IPS-18c (cell line): ENCODE results near the gene SETD3.

ENCODE experiments used
- H3K4me3 ChIP-seq: 2 replicates; pipeline ENCODE4 v1.7.0; 2013; ENCODE audit warnings: low read depth, mild to moderate bottlenecking, low read length, moderate library complexity; ENCODE audit not compliant: insufficient read depth
- H3K9me3 ChIP-seq: one replicate; pipeline ENCODE4 v1.6.1; 2013; ENCODE audit warnings: mild to moderate bottlenecking, low read length, moderate library complexity; ENCODE audit not compliant: control insufficient read depth, insufficient read depth

Gene SETD3

GRCh38 chr14:99378782-99379214 lies 101.9 kb downstream of the SETD3 start:
- no peak overlapping the region for H3K4me3 ChIP-seq
- no peaks in the 10 kb centered on the region for H3K9me3 ChIP-seq

- Histone ChIP-seq H3K9me3 (no peaks in the 10 kb centered on the region), H3K4me3 (no peak overlapping the region)
These were observed 102.7 kb downstream of the SETD3 start for GRCh38 chr14:99377951-99378350.

GRCh38 chr14:99374964-99375363 lies 105.7 kb downstream of the SETD3 start:
- Histone ChIP-seq H3K4me3 (no peak overlapping the region), H3K9me3 (no peaks in the 10 kb centered on the region)

GRCh38 chr14:99363616-99364290 lies 116.9 kb downstream of the SETD3 start:
- Histone ChIP-seq H3K4me3 (no peak overlapping the region), H3K9me3 (no peaks in the 10 kb centered on the region)

- H3K9me3 ChIP-seq = no peaks in the 10 kb centered on the region
- H3K4me3 ChIP-seq = no peak overlapping the region
These were observed 117.6 kb downstream of the SETD3 start for GRCh38 chr14:99363051-99363450.

GRCh38 chr14:99361596-99362215 lies 119.0 kb downstream of the SETD3 start:
- H3K9me3 ChIP-seq = no peaks in the 10 kb centered on the region
- no peak overlapping the region for H3K4me3 ChIP-seq

GRCh38 chr14:99360774-99361595 lies 119.7 kb downstream of the SETD3 start:
- no peaks in the 10 kb centered on the region for H3K9me3 ChIP-seq
- no peak overlapping the region for H3K4me3 ChIP-seq

- Histone ChIP-seq H3K9me3 (no peaks in the 10 kb centered on the region), H3K4me3 (no peak overlapping the region)
These were observed 120.8 kb downstream of the SETD3 start for GRCh38 chr14:99359906-99360305.

GRCh38 chr14:99357916-99358390 lies 122.7 kb downstream of the SETD3 start:
- no peak overlapping the region for H3K4me3 ChIP-seq
- no peaks in the 10 kb centered on the region for H3K9me3 ChIP-seq

GRCh38 chr14:99357151-99357915 lies 123.3 kb downstream of the SETD3 start:
- Histone ChIP-seq H3K4me3 (no peak overlapping the region), H3K9me3 (no peaks in the 10 kb centered on the region)

GRCh38 chr14:99356031-99356608 lies 124.5 kb downstream of the SETD3 start:
- Histone ChIP-seq H3K4me3 (no peak overlapping the region), H3K9me3 (no peaks in the 10 kb centered on the region)

- Histone ChIP-seq H3K4me3 (no peak overlapping the region), H3K9me3 (no peaks in the 10 kb centered on the region)
These were observed 126.3 kb downstream of the SETD3 start for GRCh38 chr14:99354166-99354875.

GRCh38 chr14:99352688-99353280 lies 127.9 kb downstream of the SETD3 start:
- H3K4me3 ChIP-seq = no peak overlapping the region

GRCh38 chr14:99351166-99352007 lies 129.3 kb downstream of the SETD3 start:
- no peaks in the 10 kb centered on the region for H3K9me3 ChIP-seq
- no peak overlapping the region for H3K4me3 ChIP-seq

More at GRCh38 chr14:99352688-99353280, 127.9 kb downstream of the SETD3 start:
- no peaks in the 10 kb centered on the region for H3K9me3 ChIP-seq

- Histone ChIP-seq H3K9me3 (no peaks in the 10 kb centered on the region), H3K4me3 (no peak overlapping the region)
These were observed 129.9 kb downstream of the SETD3 start for GRCh38 chr14:99350751-99351150.
